Heart left ventricle (tissue), 13 donors: Measurements from ENCODE around the gene HAGHL.

Source experiments
- POLR2A ChIP-seq, 2 donors: fragments of 450-650 bp; IDR thresholded peaks; one replicate each; pipeline ENCODE4 v1.6.1; 2017; ENCODE audit warnings: antibody characterized with exemption in 2 of 2, mild to moderate bottlenecking in 2 of 2, moderate library complexity in 2 of 2
- TF ChIP-seq, protein P1 (sequence below), 12 donors: fragments of 200-600 bp; sonication (generic) in 4 of 12; IDR thresholded peaks; one replicate each; pipeline versions ENCODE4 v1.5.0 to v1.8.0; 2018 to 2022; ENCODE audit warnings: antibody characterized with exemption in 12 of 12, mild to moderate bottlenecking in 5 of 12
- donor health status: ischemic (EF 13 %, LVEDD 7.1; RV severe dilation, severe dysfunction).
- donor health status: DM: no; HTN: yes; CAD: no.
- donor health status: DM: no; HTN: no; CAD: no.
- donor health status: ischemic (EF 25% LVEDD 6.9; RV normal size, moderate dysfunction).
- donor health status: ischemic (EF 25% LVEDD 5.7; RV mildly dilated, moderate dysfunction).
- donor health status: ischemic (EF 35%, LVEDD 5.7; RV mildly dilated, moderate dysfunction).
- donor health status: nonischemic (EF 11% LVEDD 7.7; RV severe dilation, severe dysfunction).
- donor health status: DM: yes; HTN: yes; CAD: no.
- donor health status: PGD.
- donor health status: ischemic (EF 29% LVEDD 5.4; RV normal size, mild dysfunction).
- donor health status: nonischemic (EF 23%, LVEDD 6.1; RV moderate dilation, normal function).

GRCh38 chr16:678209-678857, 48.6 kb upstream of the HAGHL start:
- TF ChIP-seq POLR2A (IDR thresholded peaks at IDR 0.05) = no peak
- TF ChIP-seq, protein P1, sequence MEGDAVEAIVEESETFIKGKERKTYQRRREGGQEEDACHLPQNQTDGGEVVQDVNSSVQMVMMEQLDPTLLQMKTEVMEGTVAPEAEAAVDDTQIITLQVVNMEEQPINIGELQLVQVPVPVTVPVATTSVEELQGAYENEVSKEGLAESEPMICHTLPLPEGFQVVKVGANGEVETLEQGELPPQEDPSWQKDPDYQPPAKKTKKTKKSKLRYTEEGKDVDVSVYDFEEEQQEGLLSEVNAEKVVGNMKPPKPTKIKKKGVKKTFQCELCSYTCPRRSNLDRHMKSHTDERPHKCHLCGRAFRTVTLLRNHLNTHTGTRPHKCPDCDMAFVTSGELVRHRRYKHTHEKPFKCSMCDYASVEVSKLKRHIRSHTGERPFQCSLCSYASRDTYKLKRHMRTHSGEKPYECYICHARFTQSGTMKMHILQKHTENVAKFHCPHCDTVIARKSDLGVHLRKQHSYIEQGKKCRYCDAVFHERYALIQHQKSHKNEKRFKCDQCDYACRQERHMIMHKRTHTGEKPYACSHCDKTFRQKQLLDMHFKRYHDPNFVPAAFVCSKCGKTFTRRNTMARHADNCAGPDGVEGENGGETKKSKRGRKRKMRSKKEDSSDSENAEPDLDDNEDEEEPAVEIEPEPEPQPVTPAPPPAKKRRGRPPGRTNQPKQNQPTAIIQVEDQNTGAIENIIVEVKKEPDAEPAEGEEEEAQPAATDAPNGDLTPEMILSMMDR (IDR thresholded peaks at IDR 0.05) = no peak
